ENCODE measurements around the gene PCDH9.

GRCh38 chr13:66886264-66886663, 343.9 kb downstream of the PCDH9 start:
- TF ChIP-seq SUZ12 (IDR thresholded peaks at IDR 0.05; ENCODE audit: extremely low read depth, insufficient read depth, insufficient read length) (no peak), ZNF274 (IDR thresholded peaks at IDR 0.05; ENCODE audit: low read depth, low read length) (no peak)

Measured in NT2/D1 (cell line).